T-helper 2 cell (primary cell): ENCODE data around the gene CHD5.
"Not testable (repeated sequence)": the region's sequence is repeated elsewhere in the genome, so short reads cannot be mapped to it uniquely, and the experiment has no call there.

Experiments
- DNase-seq, 5 experiments: peaks; one replicate each; pipeline versions ENCODE4 v3.0.0 to v3.0.0-alpha.2; 2012 to 2022
- total RNA-seq, 2 donors: gene quantifications; one replicate each; lab custom pipeline; 2026; lab: John Stamatoyannopoulos, UW

Gene CHD5
- 0.34 to 0.62 reads per million in 2 donors for total RNA-seq

- peak in 1 of 5 experiments; percentile 13 for DNase-seq
Measured at GRCh38 chr1:6180268-6180706, at the start of gene CHD5. TSS of gene CHD5 (minus strand) at chr1:6180321. CDS start at chr1:6180023, 298 bp downstream.

- no peak for DNase-seq
Measured at GRCh38 chr1:6225651-6226050, 45.5 kb upstream of the CHD5 start.

GRCh38 chr1:6224718-6225117, 44.6 kb upstream of the CHD5 start:
- no peak for DNase-seq

GRCh38 chr1:6223617-6224016, 43.5 kb upstream of the CHD5 start:
- no peak for DNase-seq

- no peak for DNase-seq
Measured at GRCh38 chr1:6222636-6223035, 42.5 kb upstream of the CHD5 start.

- no peak for DNase-seq
Measured at GRCh38 chr1:6221210-6221784, 41.2 kb upstream of the CHD5 start.

GRCh38 chr1:6220236-6220635, 40.1 kb upstream of the CHD5 start:
- DNase-seq = no peak

- DNase-seq = not testable (repeated sequence)
Measured at GRCh38 chr1:6219641-6220040, 39.5 kb upstream of the CHD5 start.

- no peak for DNase-seq
Measured at GRCh38 chr1:6218375-6219164, 38.4 kb upstream of the CHD5 start.

- no peak for DNase-seq
Measured at GRCh38 chr1:6212193-6212959, 32.3 kb upstream of the CHD5 start.

GRCh38 chr1:6211731-6212130, 31.6 kb upstream of the CHD5 start:
- no peak for DNase-seq

GRCh38 chr1:6210591-6211355, 30.7 kb upstream of the CHD5 start:
- DNase-seq = no peak

GRCh38 chr1:6209661-6210580, 29.8 kb upstream of the CHD5 start:
- peak in 1 of 5 experiments; percentile 32 for DNase-seq

GRCh38 chr1:6208723-6209660, 28.9 kb upstream of the CHD5 start:
- DNase-seq = peak in 1 of 5 experiments; percentile 44

- DNase-seq = no peak
Measured at GRCh38 chr1:6207921-6208320, 27.8 kb upstream of the CHD5 start.

GRCh38 chr1:6207075-6207885, 27.2 kb upstream of the CHD5 start:
- no peak for DNase-seq

- no peak for DNase-seq
Measured at GRCh38 chr1:6206520-6206855, 26.4 kb upstream of the CHD5 start.

- peak; percentile 34 to 68 (median 53) for DNase-seq
Measured at GRCh38 chr1:6205849-6206519, 25.9 kb upstream of the CHD5 start, which contains the start of gene RNF207. TSS of gene RNF207 (plus strand) at chr1:6206119. CDS start at chr1:6206536, 417 bp downstream.

- DNase-seq = no peak
Measured at GRCh38 chr1:6202256-6202655, 22.1 kb upstream of the CHD5 start.
